ENCODE results near the gene GPR108.

The GPR108 gene

GRCh38 chr19:6707011-6707657 lies 30.2 kb downstream of the GPR108 start:
- no peak for DNase-seq (ENCODE audit: low read depth)

GRCh38 chr19:6706633-6706958 lies 30.8 kb downstream of the GPR108 start:
- no peak for DNase-seq (ENCODE audit: low read depth)

- no peak for DNase-seq (ENCODE audit: low read depth)
Observed at GRCh38 chr19:6705931-6706632, 31.3 kb downstream of the GPR108 start.

GRCh38 chr19:6700586-6701316 lies 36.6 kb downstream of the GPR108 start:
- no peak for DNase-seq (ENCODE audit: low read depth)

GRCh38 chr19:6699935-6700334 lies 37.4 kb downstream of the GPR108 start:
- DNase-seq (ENCODE audit: low read depth) = no peak

- no peak for DNase-seq (ENCODE audit: low read depth)
Observed at GRCh38 chr19:6697291-6697690, 40.1 kb downstream of the GPR108 start.

GRCh38 chr19:6696239-6696820 lies 41.0 kb downstream of the GPR108 start:
- DNase-seq (ENCODE audit: low read depth) = no peak

GRCh38 chr19:6694147-6694815 lies 43.1 kb downstream of the GPR108 start:
- no peak for DNase-seq (ENCODE audit: low read depth)

- no peak for DNase-seq (ENCODE audit: low read depth)
Observed at GRCh38 chr19:6693681-6694080, 43.7 kb downstream of the GPR108 start.

GRCh38 chr19:6693056-6693471 lies 44.3 kb downstream of the GPR108 start:
- DNase-seq (ENCODE audit: low read depth) = no peak

GRCh38 chr19:6692027-6692426 lies 45.4 kb downstream of the GPR108 start:
- DNase-seq (ENCODE audit: low read depth) = no peak

GRCh38 chr19:6691342-6691741 lies 46.0 kb downstream of the GPR108 start:
- DNase-seq (ENCODE audit: low read depth) = no peak

- DNase-seq (ENCODE audit: low read depth) = no peak
Observed at GRCh38 chr19:6690160-6690885, 47.1 kb downstream of the GPR108 start.

GRCh38 chr19:6687114-6687513 lies 50.3 kb downstream of the GPR108 start:
- DNase-seq (ENCODE audit: low read depth) = no peak

- DNase-seq (ENCODE audit: low read depth) = no peak
Observed at GRCh38 chr19:6686628-6686975, 50.8 kb downstream of the GPR108 start.

GRCh38 chr19:6685962-6686627 lies 51.3 kb downstream of the GPR108 start:
- no peak for DNase-seq (ENCODE audit: low read depth)

GRCh38 chr19:6685482-6685881 lies 51.9 kb downstream of the GPR108 start:
- DNase-seq (ENCODE audit: low read depth) = no peak

- DNase-seq (ENCODE audit: low read depth) = no peak
Observed at GRCh38 chr19:6683971-6684370, 53.4 kb downstream of the GPR108 start.

- no peak for DNase-seq (ENCODE audit: low read depth)
Observed at GRCh38 chr19:6682607-6683128, 54.7 kb downstream of the GPR108 start.

GRCh38 chr19:6680141-6680540 lies 57.2 kb downstream of the GPR108 start:
- no peak for DNase-seq (ENCODE audit: low read depth)
